HFFc6 (cell line): ENCODE results near the gene CFAP20DC. TPM values are rescaled to one million over a fixed set of nuclear protein-coding genes. Genes with fewer than 3 reads are reported as not detected.

Source experiments
- DNase-seq: peaks from one replicate; pipeline ENCODE4 v3.0.0-alpha.2; 2018
- H3K27ac Mint-ChIP-seq: 2 replicates; pipeline ENCODE4 v1.8.0; 2020; ENCODE audit warnings: mild to moderate bottlenecking, mixed read lengths
- H3K27me3 Mint-ChIP-seq: 2 replicates; pipeline ENCODE4 v1.8.0; 2021; ENCODE audit warnings: mild to moderate bottlenecking, moderate library complexity, mixed read lengths; ENCODE audit not compliant: insufficient read depth
- H3K36me3 Mint-ChIP-seq: 2 replicates; pipeline ENCODE4 v1.8.0; 2021; ENCODE audit warnings: low read depth, mixed read lengths
- H3K4me1 Mint-ChIP-seq: 2 replicates; pipeline ENCODE4 v1.8.0; 2020; ENCODE audit warnings: low read depth, mixed read lengths
- H3K4me3 Mint-ChIP-seq: 2 replicates; pipeline ENCODE4 v1.8.0; 2020; ENCODE audit warnings: mild to moderate bottlenecking, moderate library complexity, mixed read lengths
- H3K9me3 Mint-ChIP-seq: 2 replicates; pipeline ENCODE4 v1.8.0; 2020; ENCODE audit warnings: mild to moderate bottlenecking, mixed read lengths
- CTCF ChIP-seq: fragments of 200-600 bp; sonication (generic); IDR thresholded peaks from 2 replicates; pipeline ENCODE4 v1.5.0; 2021; ENCODE audit warnings: antibody characterized with exemption, mild to moderate bottlenecking
- total RNA-seq, 6 experiments: library from RNA; stranded (reverse); fragmentation: NEBNext Ultra II Directional; extraction: Animal tissue kit (Norgen Biotek cat#: 25700); gene quantifications; 2 replicates in 1 of 6; 3 replicates in 5 of 6; pipeline ENCODE4 v1.2.3, GENCODE V29; 2021

The CFAP20DC gene
- total RNA-seq, 6 experiments from 2014 or later = 1.2 to 2.6 (median 2.1) TPM

- Mint-ChIP-seq H3K4me1 (peaks cover 53% of the 10 kb centered on the region), H3K36me3 (peaks cover 13% of the 10 kb centered on the region), H3K27ac (peak overlapping the region; percentile 69), H3K4me3 (no peak overlapping the region), H3K9me3 (no peaks in the 10 kb centered on the region), H3K27me3 (no peaks in the 10 kb centered on the region)
- no peak for DNase-seq
- no peak for TF ChIP-seq CTCF
Observed at GRCh38 chr3:58965865-58966264, 84.0 kb downstream of the CFAP20DC start.

- no peak for TF ChIP-seq CTCF
- Mint-ChIP-seq H3K9me3 (no peaks in the 10 kb centered on the region), H3K27me3 (no peaks in the 10 kb centered on the region), H3K4me3 (no peak overlapping the region), H3K27ac (no peak overlapping the region), H3K36me3 (peaks cover 16% of the 10 kb centered on the region), H3K4me1 (peaks cover 57% of the 10 kb centered on the region)
- DNase-seq = no peak
Observed at GRCh38 chr3:58963928-58964503, 85.8 kb downstream of the CFAP20DC start.

DNA sequence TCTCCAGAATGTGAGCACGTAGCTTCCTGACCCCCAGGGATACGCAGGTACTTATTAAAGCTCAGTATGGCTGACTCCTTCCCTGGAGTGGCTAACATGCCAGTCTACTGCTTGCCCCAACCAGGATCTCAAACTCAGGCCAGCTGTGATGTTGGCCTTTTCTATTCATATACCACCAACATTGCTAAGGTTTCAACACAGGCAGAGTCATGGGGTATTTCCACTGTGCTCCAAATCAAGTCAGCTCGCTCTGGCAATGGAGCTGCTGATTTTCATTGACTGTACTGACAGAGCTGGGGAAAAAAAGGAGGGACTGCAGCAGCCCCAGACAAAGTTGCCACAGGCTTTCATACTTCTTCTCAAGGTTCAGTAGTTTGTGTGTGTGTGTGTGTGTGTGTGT is 87.0 kb downstream of the CFAP20DC start:
- Mint-ChIP-seq H3K36me3 (peaks cover 10% of the 10 kb centered on the region; the same call in 1 of the 2 replicates), H3K9me3 (no peaks in the 10 kb centered on the region), H3K27ac (peak overlapping the region; percentile 87), H3K4me1 (peaks cover 57% of the 10 kb centered on the region), H3K27me3 (no peaks in the 10 kb centered on the region), H3K4me3 (peak overlapping the region; percentile 65; the same call in 1 of the 2 replicates)
- DNase-seq = no peak
- TF ChIP-seq CTCF = no peak

- DNase-seq = no peak
- Mint-ChIP-seq H3K9me3 (no peaks in the 10 kb centered on the region), H3K4me1 (peaks cover 57% of the 10 kb centered on the region), H3K27ac (peak overlapping the region; percentile 87), H3K27me3 (no peaks in the 10 kb centered on the region), H3K36me3 (peaks cover 7% of the 10 kb centered on the region; the same call in 1 of the 2 replicates), H3K4me3 (peak overlapping the region; percentile 65)
- no peak for TF ChIP-seq CTCF
Observed at GRCh38 chr3:58962040-58962651, 87.7 kb downstream of the CFAP20DC start.

DNA sequence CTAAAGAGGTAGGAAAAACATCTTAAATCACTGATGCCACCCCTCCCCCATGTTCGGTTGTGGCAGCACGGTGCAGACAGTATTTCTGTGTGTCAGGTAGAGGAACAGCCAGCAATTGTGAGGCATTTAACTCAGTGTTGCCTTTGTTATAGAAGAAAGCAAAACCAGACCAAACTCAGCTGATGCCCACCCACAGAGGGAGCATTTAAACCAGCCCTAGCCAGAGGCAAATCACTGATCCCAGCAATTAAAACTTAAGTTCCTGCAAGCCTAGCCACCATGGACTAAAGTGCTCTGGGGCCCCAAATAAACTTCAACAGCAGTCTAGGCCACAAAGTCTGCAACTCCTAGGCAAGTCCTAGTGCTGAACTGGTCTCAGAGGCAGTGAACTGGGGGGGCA is 94.5 kb downstream of the CFAP20DC start:
- DNase-seq = no peak
- Mint-ChIP-seq H3K27me3 (no peaks in the 10 kb centered on the region), H3K36me3 (no peaks in the 10 kb centered on the region)

More for the DNA sequence above, 94.5 kb downstream of the CFAP20DC start:
- no peak overlapping the region for H3K27ac Mint-ChIP-seq
- no peak for TF ChIP-seq CTCF
- no peak overlapping the region for H3K4me3 Mint-ChIP-seq
- no peaks in the 10 kb centered on the region; the same call in 1 of the 2 replicates for H3K4me1 Mint-ChIP-seq
- H3K9me3 Mint-ChIP-seq = no peaks in the 10 kb centered on the region
